ENCODE results near the gene IFNL3. TPM values are rescaled to one million over a fixed set of nuclear protein-coding genes. Genes with fewer than 3 reads are reported as not detected.

Gene IFNL3
- total RNA-seq, 1 experiment from 2014 or later = not detected

GRCh38 chr19:39263912-39264305 is 19.1 kb upstream of the IFNL3 start:
- Histone ChIP-seq H3K27me3 (ENCODE audit: low read length) (peaks cover 5% of the 10 kb centered on the region; the same call in 1 of the 2 replicates), H3K36me3 (ENCODE audit: low read depth, low read length) (no peaks in the 10 kb centered on the region), H2AFZ (ENCODE audit: low read length) (no peak overlapping the region), H3K27ac (ENCODE audit: low read length) (no peak overlapping the region), H3K4me2 (ENCODE audit: low read length) (no peak overlapping the region), H3K4me1 (ENCODE audit: insufficient read depth, low read length) (no peaks in the 10 kb centered on the region), H3K79me2 (ENCODE audit: low read length) (no peaks in the 10 kb centered on the region), H3K4me3 (ENCODE audit: low read length) (no peak overlapping the region), H3K9me2 (replicated peaks; ENCODE audit: low read length) (no peaks in the 10 kb centered on the region), H3K9ac (ENCODE audit: low read length) (no peak overlapping the region), H3F3A (ENCODE audit: low read length, unreplicated experiment) (no peaks in the 10 kb centered on the region), H3K9me3 (ENCODE audit: low read length) (no peaks in the 10 kb centered on the region), H4K20me1 (ENCODE audit: low read length) (no peaks in the 10 kb centered on the region)
- no peak for ATAC-seq
- ChIA-PET POLR2A (ENCODE audit: unreplicated experiment) (no interaction called here), CTCF (no interaction called here)
- BruUV-seq (replicated peaks) = no TSS peak
- intact Hi-C loops (cut with micrococcal nuclease) = no loop called here
- DNase-seq = no peak
- TF ChIP-seq EZH2phosphoT487 (IDR thresholded peaks at IDR 0.05; ENCODE audit: borderline replicate concordance, low read length) (no peak), EZH2 (IDR thresholded peaks at IDR 0.05; ENCODE audit: low read length, unreplicated experiment) (no peak)
- TF ChIP-seq, protein P1, sequence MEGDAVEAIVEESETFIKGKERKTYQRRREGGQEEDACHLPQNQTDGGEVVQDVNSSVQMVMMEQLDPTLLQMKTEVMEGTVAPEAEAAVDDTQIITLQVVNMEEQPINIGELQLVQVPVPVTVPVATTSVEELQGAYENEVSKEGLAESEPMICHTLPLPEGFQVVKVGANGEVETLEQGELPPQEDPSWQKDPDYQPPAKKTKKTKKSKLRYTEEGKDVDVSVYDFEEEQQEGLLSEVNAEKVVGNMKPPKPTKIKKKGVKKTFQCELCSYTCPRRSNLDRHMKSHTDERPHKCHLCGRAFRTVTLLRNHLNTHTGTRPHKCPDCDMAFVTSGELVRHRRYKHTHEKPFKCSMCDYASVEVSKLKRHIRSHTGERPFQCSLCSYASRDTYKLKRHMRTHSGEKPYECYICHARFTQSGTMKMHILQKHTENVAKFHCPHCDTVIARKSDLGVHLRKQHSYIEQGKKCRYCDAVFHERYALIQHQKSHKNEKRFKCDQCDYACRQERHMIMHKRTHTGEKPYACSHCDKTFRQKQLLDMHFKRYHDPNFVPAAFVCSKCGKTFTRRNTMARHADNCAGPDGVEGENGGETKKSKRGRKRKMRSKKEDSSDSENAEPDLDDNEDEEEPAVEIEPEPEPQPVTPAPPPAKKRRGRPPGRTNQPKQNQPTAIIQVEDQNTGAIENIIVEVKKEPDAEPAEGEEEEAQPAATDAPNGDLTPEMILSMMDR (conservative IDR thresholded peaks at IDR 0.05; ENCODE audit: low read depth, low read length) = no peak

DNA sequence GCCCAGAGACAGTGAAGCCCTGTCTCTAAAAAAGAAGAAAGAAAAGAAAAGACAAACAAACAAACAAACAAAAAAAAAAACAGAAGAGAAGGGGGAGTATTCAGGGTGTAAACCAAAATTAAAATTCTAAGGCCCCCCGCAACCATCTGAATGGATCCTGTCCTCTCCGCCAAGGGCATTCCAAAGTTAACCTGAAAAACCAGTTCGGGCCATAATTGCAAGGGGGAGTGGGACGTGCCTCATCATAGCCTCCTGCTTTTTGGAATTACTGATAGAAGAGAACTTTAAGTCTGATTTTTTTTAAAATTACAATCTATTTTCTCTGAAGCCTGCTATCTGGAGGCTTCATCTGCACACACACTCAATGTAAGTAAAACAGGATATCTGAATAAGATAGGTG is 17.7 kb upstream of the IFNL3 start:
- Histone ChIP-seq H3K4me3 (ENCODE audit: low read length) (no peak overlapping the region), H3K27ac (ENCODE audit: low read length) (no peak overlapping the region), H3K27me3 (ENCODE audit: low read length) (peaks cover 5% of the 10 kb centered on the region; the same call in 1 of the 2 replicates), H2AFZ (ENCODE audit: low read length) (no peak overlapping the region), H3K4me2 (ENCODE audit: low read length) (no peak overlapping the region), H3K9me2 (replicated peaks; ENCODE audit: low read length) (no peaks in the 10 kb centered on the region), H4K20me1 (ENCODE audit: low read length) (no peaks in the 10 kb centered on the region), H3F3A (ENCODE audit: low read length, unreplicated experiment) (no peaks in the 10 kb centered on the region), H3K9ac (ENCODE audit: low read length) (no peak overlapping the region), H3K9me3 (ENCODE audit: low read length) (no peaks in the 10 kb centered on the region), H3K79me2 (ENCODE audit: low read length) (no peaks in the 10 kb centered on the region), H3K4me1 (ENCODE audit: insufficient read depth, low read length) (no peaks in the 10 kb centered on the region), H3K36me3 (ENCODE audit: low read depth, low read length) (no peaks in the 10 kb centered on the region)
- TF ChIP-seq, protein P1 (conservative IDR thresholded peaks at IDR 0.05; ENCODE audit: low read depth, low read length) = no peak
- TF ChIP-seq EZH2 (IDR thresholded peaks at IDR 0.05; ENCODE audit: low read length, unreplicated experiment) = no peak
- no peak for DNase-seq
- POLR2A ChIA-PET (ENCODE audit: unreplicated experiment) = no interaction called here
- BruUV-seq (replicated peaks) = no TSS peak
- CTCF ChIA-PET = no interaction called here
- ATAC-seq = no peak
- intact Hi-C loops (cut with micrococcal nuclease) = no loop called here

GRCh38 chr19:39261704-39262103 is 16.9 kb upstream of the IFNL3 start:
- Histone ChIP-seq H3K27me3 (ENCODE audit: low read length) (peaks cover 5% of the 10 kb centered on the region; the same call in 1 of the 2 replicates), H3K27ac (ENCODE audit: low read length) (no peak overlapping the region), H4K20me1 (ENCODE audit: low read length) (no peaks in the 10 kb centered on the region), H3K36me3 (ENCODE audit: low read depth, low read length) (no peaks in the 10 kb centered on the region), H3K4me1 (ENCODE audit: insufficient read depth, low read length) (no peaks in the 10 kb centered on the region), H3K9me2 (replicated peaks; ENCODE audit: low read length) (no peaks in the 10 kb centered on the region), H3F3A (ENCODE audit: low read length, unreplicated experiment) (no peaks in the 10 kb centered on the region), H2AFZ (ENCODE audit: low read length) (no peak overlapping the region), H3K9me3 (ENCODE audit: low read length) (no peaks in the 10 kb centered on the region), H3K9ac (ENCODE audit: low read length) (no peak overlapping the region), H3K4me3 (ENCODE audit: low read length) (no peak overlapping the region), H3K79me2 (ENCODE audit: low read length) (no peaks in the 10 kb centered on the region), H3K4me2 (ENCODE audit: low read length) (no peak overlapping the region)
- no TSS peak for BruUV-seq (replicated peaks)
- ATAC-seq (no peak), DNase-seq (no peak)
- CTCF ChIA-PET = interaction anchor here (0.7 kb wide), 1 partner anchor 139 kb away, joined by 3 read pairs; no protein-coding TSS in a partner anchor
- POLR2A ChIA-PET (ENCODE audit: unreplicated experiment) = no interaction called here
- intact Hi-C loops (cut with micrococcal nuclease) = no loop called here
- TF ChIP-seq EZH2 (IDR thresholded peaks at IDR 0.05; ENCODE audit: low read length, unreplicated experiment) (no peak), EZH2phosphoT487 (IDR thresholded peaks at IDR 0.05; ENCODE audit: borderline replicate concordance, low read length) (no peak)
- TF ChIP-seq, protein P1 (conservative IDR thresholded peaks at IDR 0.05; ENCODE audit: low read depth, low read length) = no peak

All from PC-3 (cell line).